Astrocyte (in vitro differentiated cells and primary cell): ENCODE measurements around the gene RNF144A. TPM values are rescaled to one million over a fixed set of nuclear protein-coding genes. Genes with fewer than 3 reads are reported as not detected.

ENCODE experiments used
- DNase-seq: peaks from one replicate; pipeline ENCODE4 v3.0.0-alpha.2; 2010; ENCODE audit warnings: low read depth
- FAIRE-seq: peaks from 2 replicates; lab custom pipeline; 2011; peaks lifted over from hg19 to GRCh38; lab: Jason Lieb, UNC
- H2AFZ ChIP-seq: 2 replicates; pipeline ENCODE4 v1.6.0; 2012; ENCODE audit warnings: low read depth, low read length, inconsistent platforms
- H3K27ac ChIP-seq: 2 replicates; pipeline ENCODE4 v1.5.1; 2011; ENCODE audit warnings: low read depth, low read length, inconsistent platforms
- H3K27me3 ChIP-seq: 2 replicates; pipeline ENCODE4 v1.6.0; 2011; ENCODE audit warnings: low read length, inconsistent platforms; ENCODE audit not compliant: insufficient read depth
- H3K36me3 ChIP-seq: 2 replicates; pipeline ENCODE4 v1.5.1; 2011; ENCODE audit warnings: low read length, inconsistent platforms; ENCODE audit not compliant: insufficient read depth
- H3K4me1 ChIP-seq: 2 replicates; pipeline ENCODE4 v1.5.1; 2011; ENCODE audit warnings: low read length, inconsistent platforms; ENCODE audit not compliant: insufficient read depth
- H3K4me2 ChIP-seq: 2 replicates; pipeline ENCODE4 v1.6.0; 2012; ENCODE audit warnings: low read length, inconsistent platforms
- H3K4me3 ChIP-seq: 2 replicates; pipeline ENCODE4 v1.5.1; 2011; ENCODE audit warnings: low read depth, mild to moderate bottlenecking, low read length, inconsistent platforms; ENCODE audit not compliant: insufficient read depth
- H3K79me2 ChIP-seq: 2 replicates; pipeline ENCODE4 v1.6.0; 2012; ENCODE audit warnings: mild to moderate bottlenecking, low read length, inconsistent platforms; ENCODE audit not compliant: insufficient read depth
- H3K9ac ChIP-seq: 2 replicates; pipeline ENCODE4 v1.6.0; 2012; ENCODE audit warnings: mild to moderate bottlenecking, low read length, inconsistent platforms
- H3K9me3 ChIP-seq: 2 replicates; pipeline ENCODE4 v1.5.1; 2012; ENCODE audit warnings: low read depth, mild to moderate bottlenecking, low read length, inconsistent platforms; ENCODE audit not compliant: insufficient read depth
- H4K20me1 ChIP-seq: 2 replicates; pipeline ENCODE4 v1.6.0; 2012; ENCODE audit warnings: low read length, inconsistent platforms; ENCODE audit not compliant: insufficient read depth
- H3K27ac Mint-ChIP-seq: one replicate; pipeline ENCODE4 v1.8.0; 2021; ENCODE audit warnings: mild to moderate bottlenecking, mixed read lengths; ENCODE audit not compliant: unreplicated experiment
- H3K27me3 Mint-ChIP-seq: one replicate; pipeline ENCODE4 v1.8.0; 2021; ENCODE audit warnings: low read depth, mixed read lengths; ENCODE audit not compliant: unreplicated experiment
- H3K36me3 Mint-ChIP-seq: one replicate; pipeline ENCODE4 v1.8.0; 2021; ENCODE audit warnings: low read depth, mixed read lengths; ENCODE audit not compliant: unreplicated experiment
- H3K4me1 Mint-ChIP-seq: one replicate; pipeline ENCODE4 v1.8.0; 2021; ENCODE audit warnings: low read depth, mixed read lengths; ENCODE audit not compliant: unreplicated experiment
- H3K4me3 Mint-ChIP-seq: one replicate; pipeline ENCODE4 v1.8.0; 2021; ENCODE audit warnings: mild to moderate bottlenecking, moderate library complexity, mixed read lengths; ENCODE audit not compliant: unreplicated experiment
- H3K9me3 Mint-ChIP-seq: one replicate; pipeline ENCODE4 v1.8.0; 2021; ENCODE audit warnings: mild to moderate bottlenecking, mixed read lengths; ENCODE audit not compliant: unreplicated experiment
- EZH2 ChIP-seq: IDR thresholded peaks from 2 replicates; pipeline ENCODE4 v1.6.1; 2012; ENCODE audit warnings: mild to moderate bottlenecking, low read length, inconsistent platforms; ENCODE audit not compliant: insufficient read depth
- total RNA-seq: library from RNA; stranded (reverse); gene quantifications from 2 replicates; pipeline ENCODE4 v1.2.1, GENCODE V29; 2021
- TF ChIP-seq, protein P1 (sequence below): IDR thresholded peaks from 2 replicates; pipeline ENCODE4 v1.5.1; 2011; ENCODE audit warnings: low read depth, mild to moderate bottlenecking, inconsistent platforms, low read length, moderate library complexity; ENCODE audit not compliant: insufficient read depth

RNF144A gene
- total RNA-seq, 1 donor from 2014 or later: 4.9 TPM

DNA sequence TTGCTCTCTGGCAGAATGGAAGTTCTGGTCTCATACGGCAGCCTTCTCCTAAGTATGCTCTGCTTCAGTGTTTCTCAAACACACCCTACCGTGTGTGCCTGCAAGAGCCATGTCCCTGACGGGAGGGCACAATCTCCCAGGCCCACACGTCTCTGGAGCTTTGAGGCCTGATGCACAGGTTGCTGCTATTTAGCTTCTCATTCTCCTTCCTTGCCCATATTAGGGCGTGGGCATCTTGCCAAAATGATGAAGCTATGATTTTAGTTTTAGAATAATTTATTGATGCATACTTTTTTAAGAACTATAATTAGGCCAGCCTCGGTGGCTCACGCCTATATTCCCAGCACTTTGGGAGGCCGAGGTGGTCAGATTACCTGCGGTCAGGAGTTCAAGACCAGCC is 107.9 kb downstream of the RNF144A start:
- H3K27me3 Mint-ChIP-seq: no peaks in the 10 kb centered on the region
- no peak for FAIRE-seq
- H3K4me3 ChIP-seq: no peak overlapping the region
- H3K79me2 ChIP-seq: no peaks in the 10 kb centered on the region
- peaks cover 10% of the 10 kb centered on the region for H3K4me1 Mint-ChIP-seq
- H3K27me3 ChIP-seq: no peaks in the 10 kb centered on the region
- no peak overlapping the region for H2AFZ ChIP-seq
- no peak overlapping the region for H3K4me3 Mint-ChIP-seq
- H3K27ac Mint-ChIP-seq: no peak overlapping the region
- H3K27ac ChIP-seq: no peak overlapping the region
- H3K4me2 ChIP-seq: no peak overlapping the region
- no peak overlapping the region for H3K9ac ChIP-seq
- H4K20me1 ChIP-seq: no peaks in the 10 kb centered on the region
- no peaks in the 10 kb centered on the region for H3K36me3 ChIP-seq
- no peaks in the 10 kb centered on the region for H3K9me3 ChIP-seq
- H3K4me1 ChIP-seq: peaks cover 14% of the 10 kb centered on the region
- peaks cover 2% of the 10 kb centered on the region for H3K36me3 Mint-ChIP-seq
- DNase-seq: no peak
- TF ChIP-seq, protein P1, sequence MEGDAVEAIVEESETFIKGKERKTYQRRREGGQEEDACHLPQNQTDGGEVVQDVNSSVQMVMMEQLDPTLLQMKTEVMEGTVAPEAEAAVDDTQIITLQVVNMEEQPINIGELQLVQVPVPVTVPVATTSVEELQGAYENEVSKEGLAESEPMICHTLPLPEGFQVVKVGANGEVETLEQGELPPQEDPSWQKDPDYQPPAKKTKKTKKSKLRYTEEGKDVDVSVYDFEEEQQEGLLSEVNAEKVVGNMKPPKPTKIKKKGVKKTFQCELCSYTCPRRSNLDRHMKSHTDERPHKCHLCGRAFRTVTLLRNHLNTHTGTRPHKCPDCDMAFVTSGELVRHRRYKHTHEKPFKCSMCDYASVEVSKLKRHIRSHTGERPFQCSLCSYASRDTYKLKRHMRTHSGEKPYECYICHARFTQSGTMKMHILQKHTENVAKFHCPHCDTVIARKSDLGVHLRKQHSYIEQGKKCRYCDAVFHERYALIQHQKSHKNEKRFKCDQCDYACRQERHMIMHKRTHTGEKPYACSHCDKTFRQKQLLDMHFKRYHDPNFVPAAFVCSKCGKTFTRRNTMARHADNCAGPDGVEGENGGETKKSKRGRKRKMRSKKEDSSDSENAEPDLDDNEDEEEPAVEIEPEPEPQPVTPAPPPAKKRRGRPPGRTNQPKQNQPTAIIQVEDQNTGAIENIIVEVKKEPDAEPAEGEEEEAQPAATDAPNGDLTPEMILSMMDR: no peak
- no peak for TF ChIP-seq EZH2
- H3K9me3 Mint-ChIP-seq: no peaks in the 10 kb centered on the region

- H3K9me3 ChIP-seq: no peaks in the 10 kb centered on the region
- H2AFZ ChIP-seq: peak overlapping the region; percentile 19
- H3K27me3 ChIP-seq: no peaks in the 10 kb centered on the region
- no peak for FAIRE-seq
- H3K27me3 Mint-ChIP-seq: no peaks in the 10 kb centered on the region
- H3K27ac Mint-ChIP-seq: no peak overlapping the region
- no peaks in the 10 kb centered on the region for H4K20me1 ChIP-seq
- no peak overlapping the region for H3K4me2 ChIP-seq
- no peaks in the 10 kb centered on the region for H3K79me2 ChIP-seq
- H3K27ac ChIP-seq: no peak overlapping the region
- peaks cover 8% of the 10 kb centered on the region for H3K4me1 Mint-ChIP-seq
- no peaks in the 10 kb centered on the region for H3K36me3 ChIP-seq
- no peak overlapping the region for H3K4me3 Mint-ChIP-seq
- peaks cover 5% of the 10 kb centered on the region for H3K36me3 Mint-ChIP-seq
- H3K4me3 ChIP-seq: no peak overlapping the region
- no peaks in the 10 kb centered on the region for H3K9me3 Mint-ChIP-seq
- no peak for DNase-seq
- no peak overlapping the region for H3K9ac ChIP-seq
- TF ChIP-seq, protein P1: no peak
- no peak for TF ChIP-seq EZH2
- peaks cover 14% of the 10 kb centered on the region for H3K4me1 ChIP-seq
These were observed 109.5 kb downstream of the RNF144A start for GRCh38 chr2:7026742-7027141.

DNA sequence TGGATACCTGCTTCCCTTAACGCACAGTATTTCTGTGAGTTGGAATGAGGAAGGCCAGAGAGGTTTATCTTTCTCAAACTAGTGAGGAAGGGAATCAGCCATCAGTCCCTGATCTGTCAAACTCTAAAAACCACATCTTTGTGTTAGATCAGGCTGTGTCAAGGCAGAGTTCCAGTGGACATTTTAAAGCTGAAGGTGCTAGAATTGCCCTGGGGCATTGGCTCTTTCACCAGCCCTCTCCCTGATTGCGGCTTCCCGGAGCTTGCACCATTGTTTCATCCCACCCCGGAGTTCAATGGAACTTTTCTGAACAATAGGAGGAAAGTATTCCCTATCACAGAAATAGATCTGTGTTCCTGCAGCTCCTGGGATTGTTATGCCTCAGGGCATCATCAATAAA is 110.2 kb downstream of the RNF144A start:
- H3K27ac Mint-ChIP-seq: no peak overlapping the region

More for the DNA sequence above, 110.2 kb downstream of the RNF144A start:
- DNase-seq: no peak
- Histone ChIP-seq H3K27me3 (no peaks in the 10 kb centered on the region), H3K4me1 (peaks cover 13% of the 10 kb centered on the region), H3K9me3 (no peaks in the 10 kb centered on the region), H3K79me2 (no peaks in the 10 kb centered on the region), H3K27ac (no peak overlapping the region), H4K20me1 (no peaks in the 10 kb centered on the region), H3K36me3 (no peaks in the 10 kb centered on the region), H3K4me3 (no peak overlapping the region), H3K9ac (no peak overlapping the region), H2AFZ (no peak overlapping the region), H3K4me2 (no peak overlapping the region)
- TF ChIP-seq, protein P1: no peak
- no peak for TF ChIP-seq EZH2
- Mint-ChIP-seq H3K27me3 (no peaks in the 10 kb centered on the region), H3K4me1 (peaks cover 8% of the 10 kb centered on the region), H3K4me3 (no peak overlapping the region), H3K9me3 (no peaks in the 10 kb centered on the region), H3K36me3 (peaks cover 6% of the 10 kb centered on the region)
- FAIRE-seq: no peak
